HG02973 (cell line): ENCODE measurements around the gene CYTL1.
"Not testable (repeated sequence)": the region's sequence is repeated elsewhere in the genome, so short reads cannot be mapped to it uniquely, and the experiment has no call there.

Experiments used
- ATAC-seq: cut with Tn5 transposase; IDR thresholded peaks from one replicate; pipeline ENCODE4 v1.9.1; 2021; ENCODE audit warnings: moderate library complexity; ENCODE audit not compliant: unreplicated experiment

The CYTL1 gene

DNA sequence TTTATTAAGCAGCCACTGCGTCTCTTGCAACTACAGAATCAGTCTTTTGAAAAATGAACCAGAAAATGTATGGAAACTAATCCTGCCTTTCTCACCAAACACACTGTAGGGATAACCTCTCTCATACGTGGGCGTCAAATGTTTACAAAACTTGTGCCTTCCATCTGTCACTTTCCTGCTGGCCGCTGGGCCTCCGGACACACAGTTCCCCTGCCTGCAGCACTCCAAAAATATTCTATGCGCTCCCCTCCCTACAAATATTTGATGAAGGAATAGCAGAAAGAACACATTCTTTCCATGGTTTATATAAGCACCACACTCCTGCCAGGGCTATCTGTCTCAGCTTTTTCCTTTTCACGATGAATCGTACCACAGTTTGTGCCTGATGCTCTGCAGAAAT, 14.9 kb upstream of the CYTL1 start:
- no peak for ATAC-seq

DNA sequence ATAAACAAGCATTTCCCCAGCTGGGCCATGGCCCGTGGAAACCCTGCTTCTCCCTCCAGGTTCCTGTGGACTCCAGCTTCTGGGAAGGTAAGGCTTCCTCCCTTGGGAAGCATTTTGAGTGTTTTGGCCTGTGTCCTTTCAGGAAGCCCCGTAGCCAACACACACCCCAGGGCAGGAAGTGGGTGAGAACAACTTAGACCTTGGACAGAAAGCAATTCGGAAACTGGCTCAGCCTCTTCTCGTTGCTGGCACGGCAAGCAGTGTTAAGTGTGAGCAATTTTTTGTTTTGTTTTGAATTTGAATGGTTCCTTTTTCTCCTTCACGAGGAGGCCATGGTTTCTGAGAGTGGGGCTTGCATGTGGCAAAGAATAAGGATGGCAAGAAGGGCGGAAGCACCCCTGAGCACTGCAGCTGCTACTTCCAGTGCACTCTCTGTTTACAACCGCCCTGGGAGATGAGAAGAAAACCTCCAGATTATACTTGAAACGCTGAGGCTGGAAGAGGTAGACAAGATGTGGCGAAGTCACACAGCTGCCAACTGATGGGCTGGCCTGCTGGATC, 14.1 kb upstream of the CYTL1 start:
- ATAC-seq: no peak

DNA sequence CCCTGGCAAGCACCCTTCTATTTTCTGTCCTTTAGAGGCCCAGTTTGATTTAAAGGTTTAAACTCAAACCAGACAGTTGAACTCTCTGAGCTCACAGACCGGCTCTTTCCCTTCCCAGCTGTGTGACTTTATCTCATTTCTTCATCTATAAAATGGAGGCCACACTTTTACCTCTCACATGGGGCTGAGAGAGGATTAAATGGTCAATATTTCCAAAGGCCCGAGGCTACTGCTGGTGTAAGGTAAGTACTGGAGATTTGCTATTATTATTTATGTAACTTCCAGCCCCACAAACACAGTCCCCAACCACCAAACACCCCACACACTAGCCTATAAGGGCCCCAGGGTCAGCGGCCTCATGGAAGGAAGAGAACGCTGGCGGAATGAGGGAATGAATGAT, 13.6 kb upstream of the CYTL1 start:
- no peak for ATAC-seq

DNA sequence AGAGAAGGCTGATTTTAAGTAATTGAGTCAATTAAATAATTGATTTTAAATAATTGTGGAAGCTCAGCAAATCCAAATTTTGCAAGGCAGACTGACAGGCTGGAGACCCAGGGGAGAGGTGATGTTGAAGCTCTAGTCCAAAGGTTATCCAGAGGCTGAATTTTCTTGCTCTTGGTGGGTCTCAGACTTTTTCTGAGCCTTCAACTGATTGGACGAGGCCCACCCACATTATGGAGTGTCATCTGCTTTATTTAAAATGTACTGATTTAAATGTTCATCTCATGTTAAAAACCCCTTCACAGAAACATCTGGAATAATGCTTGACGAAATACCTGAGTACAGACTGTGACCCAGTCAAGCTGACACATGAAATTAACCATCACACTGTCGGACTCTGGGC, 11.7 kb upstream of the CYTL1 start:
- ATAC-seq: no peak

DNA sequence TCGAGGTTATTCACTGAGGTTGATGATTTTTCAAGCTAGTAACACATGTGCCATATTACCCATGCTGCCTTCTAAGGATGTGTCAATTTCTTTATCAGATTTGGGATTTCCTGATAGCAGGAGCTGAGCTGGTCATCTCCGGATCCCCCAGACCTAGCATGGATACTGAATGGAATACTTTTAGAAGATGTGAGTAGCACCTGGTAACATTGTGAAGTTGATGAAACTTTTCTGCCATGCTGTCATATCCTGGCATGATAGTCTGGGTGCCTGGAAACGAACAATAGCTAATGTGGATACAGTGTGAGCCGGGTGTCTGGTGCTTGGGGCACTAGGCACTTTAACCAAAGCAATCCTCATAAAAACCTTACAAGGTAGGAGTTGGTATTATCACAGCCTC, 11.0 kb upstream of the CYTL1 start:
- no peak for ATAC-seq

DNA sequence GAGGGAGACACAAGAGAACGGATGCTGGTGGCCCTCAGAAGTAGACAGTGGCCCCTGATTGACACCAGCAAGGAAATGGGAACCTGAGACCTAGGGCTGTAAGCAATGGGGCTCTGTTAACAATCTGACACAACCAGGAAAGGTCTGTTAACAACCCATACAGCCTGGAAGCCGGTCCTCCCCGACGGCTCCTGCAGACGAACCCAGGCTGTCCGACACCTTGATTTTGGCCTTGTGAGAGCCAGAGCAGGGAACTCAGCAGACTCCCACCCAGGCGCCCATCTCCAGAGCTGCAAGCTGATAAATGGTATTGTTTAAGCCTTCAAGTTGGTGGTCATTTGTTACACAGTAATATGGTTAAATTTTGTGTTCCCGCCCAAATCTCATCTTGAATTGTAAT, 10.2 kb upstream of the CYTL1 start:
- no peak for ATAC-seq

DNA sequence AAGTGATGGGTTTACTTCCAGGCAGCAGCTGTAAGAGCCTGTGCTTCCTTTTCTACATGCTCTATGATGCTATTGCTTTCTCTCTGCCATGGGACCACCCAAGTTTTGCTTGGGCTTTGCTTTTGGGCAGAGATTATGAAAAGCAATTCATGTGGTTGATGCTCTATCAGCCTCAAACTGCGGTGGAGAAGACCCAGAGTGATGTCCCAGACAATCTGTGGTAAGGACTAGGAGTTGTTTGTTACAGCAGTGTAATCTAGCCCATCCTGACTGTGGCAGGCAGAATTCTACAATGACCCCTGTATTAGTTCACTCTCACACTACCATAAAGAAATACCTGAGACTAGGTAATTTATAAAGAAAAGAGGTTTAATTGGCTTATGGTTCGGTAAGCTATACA, 9.2 kb upstream of the CYTL1 start:
- no peak for ATAC-seq

DNA sequence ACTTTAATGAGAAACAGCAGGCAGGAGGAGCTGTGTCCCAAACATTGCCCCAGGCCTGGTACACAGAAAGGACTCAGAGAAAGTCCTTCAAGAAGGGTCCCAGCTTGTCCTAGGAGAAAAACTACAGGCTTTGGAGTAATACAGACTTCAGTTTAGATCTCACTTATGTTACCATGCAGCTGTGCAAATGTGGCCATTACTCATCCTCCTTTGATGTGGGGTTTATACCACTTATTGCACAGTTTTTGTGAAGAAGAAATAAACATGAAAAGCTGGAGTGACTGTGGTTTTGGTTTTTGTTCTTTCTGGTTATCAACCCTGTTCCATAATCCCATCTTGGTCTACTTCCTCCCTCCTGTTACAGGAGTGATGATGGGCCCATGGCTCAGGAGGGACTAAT, 8.1 kb upstream of the CYTL1 start:
- ATAC-seq: no peak

DNA sequence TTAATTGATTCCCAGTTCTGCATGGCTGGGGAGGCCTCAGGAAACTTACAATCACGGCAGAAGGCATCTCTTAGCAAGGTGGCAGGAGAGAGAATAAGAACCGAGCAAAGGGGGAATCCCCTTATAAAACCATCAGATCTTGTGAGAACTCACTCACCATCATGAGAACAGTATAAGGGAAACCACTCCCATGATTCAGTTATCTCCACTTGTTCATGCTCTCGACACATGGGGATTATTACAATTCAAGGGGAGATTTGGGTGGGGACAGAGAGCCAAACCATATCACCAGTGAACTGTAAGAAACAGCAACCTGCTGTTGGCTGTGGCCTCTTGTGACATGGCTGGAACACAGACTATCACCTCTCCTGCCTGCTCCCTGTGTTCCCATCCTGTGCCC, 7.1 kb upstream of the CYTL1 start:
- no peak for ATAC-seq

DNA sequence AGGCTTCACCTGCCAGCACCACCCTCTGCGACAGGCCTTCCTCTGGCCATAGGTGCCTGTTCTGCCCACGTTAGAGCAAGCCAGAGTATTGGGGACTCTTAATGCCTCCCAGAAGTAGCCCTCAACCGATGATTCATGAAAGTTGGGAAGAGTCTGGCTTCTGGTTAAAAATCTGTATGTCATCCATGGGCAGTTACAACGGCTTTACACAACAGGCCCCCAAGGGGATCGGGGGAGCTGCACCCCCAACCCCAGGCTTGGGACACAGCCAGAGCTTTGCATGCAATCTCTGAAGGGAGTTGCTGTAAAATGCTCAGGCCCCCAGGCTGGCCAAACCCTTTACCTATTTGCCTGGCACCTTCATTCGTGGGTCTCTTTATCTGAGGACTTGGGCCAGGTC, 5.4 kb upstream of the CYTL1 start:
- no peak for ATAC-seq

DNA sequence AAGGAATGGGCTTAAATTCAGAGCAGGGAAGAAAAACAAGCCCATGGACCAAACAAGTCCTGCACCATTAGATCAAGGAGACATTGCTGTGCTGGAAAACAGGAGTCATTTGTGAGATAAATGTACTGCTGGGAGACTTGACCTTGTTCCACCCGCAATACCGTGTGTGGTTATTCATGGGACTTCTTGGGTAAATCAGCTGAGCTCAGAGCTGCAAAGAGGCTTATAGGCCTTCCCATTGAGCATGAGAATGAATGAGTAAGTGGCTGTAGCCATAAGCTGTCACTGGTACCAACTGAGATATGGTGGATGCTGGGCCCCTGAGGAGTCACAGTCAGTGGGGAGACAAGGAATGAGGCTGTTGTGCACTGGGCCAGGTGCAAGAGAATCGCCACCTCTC, 2.3 kb upstream of the CYTL1 start:
- ATAC-seq: no peak

DNA sequence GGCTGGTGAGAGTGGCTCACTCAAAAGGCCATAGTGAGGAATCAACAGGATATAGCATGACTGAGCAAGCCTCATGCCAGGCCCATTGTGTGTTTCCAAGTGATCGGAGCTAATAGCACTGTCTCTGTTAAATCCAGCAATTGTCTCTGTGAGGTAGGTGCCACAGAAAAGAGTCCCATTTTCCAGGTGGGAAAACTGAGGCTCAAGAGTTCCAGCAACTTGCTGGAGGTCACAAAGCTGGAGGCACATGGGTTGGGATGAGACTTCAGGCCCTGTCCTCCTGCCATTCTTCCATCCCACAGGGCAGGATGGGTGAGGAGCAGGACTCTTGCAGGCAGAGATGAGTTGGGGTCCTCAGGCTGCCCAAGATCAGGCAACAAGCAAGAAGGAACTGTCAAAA, 1.1 kb upstream of the CYTL1 start:
- no peak for ATAC-seq

DNA sequence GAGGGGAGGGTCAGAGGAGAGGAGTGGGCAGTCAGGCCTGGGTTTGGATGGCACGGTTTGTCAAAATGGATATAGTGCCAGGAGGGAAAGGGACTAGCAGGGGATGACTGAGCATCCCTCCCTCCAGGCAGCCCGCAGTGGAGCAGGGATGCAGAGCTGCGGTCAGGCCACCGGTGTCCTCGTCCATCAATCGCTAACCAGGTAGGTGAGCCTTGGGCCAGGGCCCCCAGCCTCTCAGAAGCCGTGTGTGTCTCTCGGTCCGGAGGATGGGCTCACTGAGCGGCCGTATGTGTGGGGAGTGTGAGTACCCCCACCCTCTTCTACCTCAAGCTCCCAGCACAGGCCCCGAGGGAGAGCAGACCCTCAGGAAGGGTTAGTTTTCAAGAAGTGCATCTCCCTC, 538 bp upstream of the CYTL1 start:
- no peak for ATAC-seq

DNA sequence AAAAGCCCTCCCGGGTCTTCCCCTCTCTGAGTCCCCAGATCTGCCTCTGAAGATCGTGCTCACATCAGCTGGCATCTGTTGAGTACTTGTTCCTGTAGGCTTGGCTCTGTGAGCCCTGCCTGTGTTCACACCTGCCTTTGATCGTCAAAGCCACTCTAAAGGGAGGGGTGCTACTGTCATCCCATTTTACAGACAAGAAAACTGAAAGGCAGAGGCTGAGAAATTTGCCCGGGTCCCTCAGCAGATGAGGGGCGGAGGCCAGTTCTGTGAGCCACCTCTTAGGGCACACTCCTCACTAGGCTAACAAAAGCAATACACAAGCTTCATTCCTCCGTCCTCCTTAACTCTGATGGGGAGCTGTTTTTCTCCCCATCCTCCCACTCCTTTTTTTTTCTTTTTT, 655 bp downstream of the CYTL1 start:
- ATAC-seq: no peak

DNA sequence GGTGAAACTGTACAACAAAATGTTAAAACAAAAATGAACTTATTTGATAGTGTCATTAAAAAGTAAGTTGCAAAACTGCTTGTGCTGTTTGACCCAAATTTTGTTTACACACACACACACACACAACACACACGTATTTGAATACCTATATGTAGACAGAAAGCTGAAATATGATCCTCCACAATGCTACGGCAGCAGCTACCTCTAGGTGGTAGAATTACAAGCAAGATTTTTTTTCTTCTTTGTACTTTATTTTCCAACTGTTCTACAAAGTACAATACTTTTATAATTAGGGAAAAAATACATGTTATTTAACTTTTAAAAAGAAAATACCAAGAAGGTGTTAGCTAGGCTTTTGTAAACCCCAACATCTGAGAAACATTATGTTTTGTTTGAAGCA, 1.2 kb downstream of the CYTL1 start:
- no peak for ATAC-seq

DNA sequence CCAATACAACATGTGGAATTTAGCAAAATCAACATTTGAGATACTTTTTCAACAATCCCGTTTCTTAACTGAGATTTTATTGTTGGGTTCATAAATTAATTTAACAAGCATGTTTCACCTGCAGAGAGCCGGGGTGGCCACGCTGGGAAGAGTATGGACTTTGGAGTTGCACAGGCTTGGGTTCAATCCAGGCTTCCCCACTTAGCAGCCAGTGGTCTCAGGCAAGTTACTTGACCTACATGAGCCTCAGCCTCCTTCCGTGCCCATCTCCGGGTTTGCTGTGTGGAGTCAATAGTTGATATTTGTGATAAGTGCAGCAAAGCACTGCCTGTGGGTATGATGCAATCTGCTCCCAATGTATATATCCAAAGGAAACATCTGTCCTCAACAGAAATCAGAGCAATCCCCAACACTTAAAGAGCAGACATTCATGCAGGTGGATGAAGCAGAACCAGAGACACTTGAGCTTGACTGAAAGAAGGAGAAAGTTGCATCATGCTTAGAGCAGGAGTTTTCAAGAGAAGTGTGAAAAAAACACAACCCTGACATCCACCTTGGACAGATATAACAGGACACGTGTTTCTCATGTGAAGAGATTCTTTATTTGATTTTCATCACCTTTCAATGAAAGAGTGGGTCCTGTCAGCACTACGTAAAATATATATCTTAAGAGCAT, 5.1 kb downstream of the CYTL1 start:
- ATAC-seq: no peak

DNA sequence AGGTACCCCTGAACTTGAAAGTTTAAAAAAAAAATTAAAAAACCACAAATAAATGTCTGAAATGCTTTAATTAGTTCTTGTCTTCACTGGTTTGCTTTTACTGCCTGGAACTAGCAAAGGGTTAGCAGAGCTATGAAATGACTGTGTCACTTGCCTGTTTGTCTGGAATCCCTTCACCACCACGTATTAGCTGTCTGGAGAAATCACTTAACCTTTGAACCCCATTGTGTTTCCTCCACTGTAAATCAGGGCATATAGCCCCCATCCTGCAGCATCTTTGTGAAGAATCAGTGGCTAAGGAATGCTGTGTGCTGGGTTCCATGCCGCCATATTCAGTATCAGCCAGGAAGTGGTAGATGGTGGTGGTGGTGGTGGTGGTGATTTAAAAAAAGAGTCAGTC, 6.3 kb downstream of the CYTL1 start:
- ATAC-seq: no peak

DNA sequence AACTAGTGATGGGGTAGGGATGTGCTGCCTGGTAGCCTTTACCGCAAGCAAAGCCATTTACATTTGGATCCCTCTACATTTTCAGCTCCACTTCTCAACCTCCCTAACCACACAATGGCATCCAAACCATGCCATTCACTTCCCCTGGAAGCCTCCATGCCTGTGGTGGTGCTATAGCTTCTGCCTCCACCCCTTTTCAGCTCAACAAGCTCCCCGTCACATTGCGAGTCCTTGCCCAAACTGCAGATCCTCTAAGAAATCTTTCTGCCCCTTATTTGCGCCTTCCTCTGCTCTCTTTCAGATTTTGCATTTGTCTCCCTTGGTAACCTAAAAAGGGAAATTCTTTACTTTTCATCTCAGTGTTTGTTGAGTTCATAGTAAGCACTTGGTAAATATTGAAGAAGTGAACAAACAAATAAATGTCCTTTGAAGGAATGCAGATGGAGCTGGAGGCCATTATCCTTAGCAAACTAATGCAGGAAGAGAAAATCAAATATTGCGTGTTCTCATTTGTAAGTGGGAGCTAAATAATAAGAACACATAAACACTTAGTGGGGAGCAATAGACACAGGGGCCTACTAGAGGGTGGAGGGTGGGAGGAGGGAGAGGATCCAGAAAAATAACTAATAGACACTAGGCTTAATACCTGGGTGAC, 6.9 kb downstream of the CYTL1 start:
- no peak for ATAC-seq

DNA sequence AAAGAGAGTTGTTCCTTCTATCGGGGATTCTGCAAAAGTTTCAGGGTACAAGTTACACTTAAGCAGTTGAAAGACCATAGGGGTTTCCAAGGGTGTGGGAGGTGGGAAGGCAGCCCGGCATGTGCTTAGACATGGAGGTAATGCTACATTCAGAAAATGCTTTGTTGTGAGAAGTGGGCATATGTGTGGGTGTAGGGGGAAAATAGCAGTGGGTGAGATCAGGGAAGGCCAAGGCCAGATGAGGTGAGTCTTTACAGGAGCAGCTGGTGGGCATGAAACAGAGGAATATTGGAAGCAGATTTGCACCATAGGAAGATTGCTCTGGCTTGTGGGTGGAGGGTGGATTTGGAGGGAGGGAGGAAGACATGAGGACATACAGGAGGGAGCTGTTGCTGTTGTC, 8.3 kb downstream of the CYTL1 start:
- ATAC-seq: no peak

DNA sequence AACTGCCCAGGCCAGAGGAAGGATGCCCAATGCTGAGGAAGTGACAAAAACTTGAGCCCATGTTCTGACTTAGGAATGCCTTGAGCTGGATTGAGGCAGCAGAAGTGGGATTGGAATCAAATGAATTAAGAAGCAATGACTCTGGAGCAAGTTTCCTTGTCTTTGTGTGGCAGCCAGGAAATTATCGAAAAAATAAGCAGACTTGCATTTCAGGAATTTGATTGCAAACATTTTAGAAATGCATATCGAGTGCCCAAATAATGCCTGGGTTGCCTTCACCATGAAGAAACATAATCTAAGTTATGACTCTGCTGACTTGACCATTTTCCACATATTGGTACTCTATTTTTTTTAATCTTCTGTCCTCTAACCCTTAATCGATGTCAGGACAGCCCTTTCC, 9.5 kb downstream of the CYTL1 start:
- no peak for ATAC-seq

DNA sequence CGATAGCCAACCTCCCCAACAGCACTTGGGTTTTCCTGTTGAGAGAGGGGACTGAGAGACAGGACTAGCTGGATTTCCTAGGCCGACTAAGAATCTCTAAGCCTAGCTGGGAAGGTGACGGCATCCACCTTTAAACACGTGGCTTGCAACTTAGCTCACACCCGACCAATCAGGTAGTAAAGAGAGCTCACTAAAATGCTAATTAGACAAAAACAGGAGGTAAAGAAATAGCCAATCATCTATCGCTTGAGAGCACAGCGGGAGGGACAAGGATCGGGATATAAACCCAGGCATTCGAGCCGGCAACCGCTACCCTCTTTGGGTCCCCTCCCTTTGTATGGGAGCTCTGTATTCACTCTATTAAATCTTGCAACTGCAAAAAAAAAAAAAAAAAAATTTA, 12.3 kb downstream of the CYTL1 start:
- not testable (repeated sequence) for ATAC-seq

DNA sequence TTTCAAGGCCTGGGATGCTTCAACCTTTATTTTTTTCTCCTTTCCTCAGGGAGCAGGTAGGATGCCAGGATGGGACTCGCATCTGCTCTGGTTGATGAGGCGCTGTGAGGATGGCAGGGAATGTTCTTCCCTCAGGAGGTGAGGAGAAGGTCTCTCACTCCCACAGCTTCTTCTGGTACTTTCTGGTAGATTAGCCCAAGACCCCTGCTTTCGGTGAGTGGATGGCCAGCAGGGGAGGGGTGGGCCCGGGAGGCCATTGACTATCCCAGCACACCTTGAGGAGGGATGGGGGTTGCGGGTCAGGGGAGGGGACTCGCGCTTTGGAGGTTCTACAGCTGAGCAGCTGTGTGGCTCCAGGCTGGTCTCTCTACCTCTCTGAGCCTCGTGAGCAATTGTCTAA, 14.8 kb downstream of the CYTL1 start:
- ATAC-seq: no peak

DNA sequence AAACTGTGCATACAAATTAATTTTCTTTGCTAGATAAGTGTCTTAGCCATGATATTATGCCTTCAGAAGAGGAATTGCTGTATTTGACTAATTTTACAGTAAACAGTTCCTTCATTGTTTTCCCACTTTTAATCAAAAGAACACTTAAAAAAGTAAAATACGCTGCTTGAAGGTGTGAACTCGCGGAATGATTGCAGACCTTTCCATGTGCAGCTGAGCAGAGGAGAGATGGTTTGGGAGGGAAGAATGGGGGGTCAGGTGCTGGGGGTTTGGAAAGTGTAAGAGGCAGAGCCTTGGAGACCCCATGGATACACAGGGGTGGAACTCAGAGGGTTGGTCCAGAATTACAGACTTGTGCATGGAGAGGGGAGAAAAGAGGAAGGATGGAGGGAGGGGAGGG, 15.3 kb downstream of the CYTL1 start:
- ATAC-seq: no peak
